Islet of Langerhans (tissue), 1 donor: ENCODE data around the gene XCL1.
A peak's percentile ranks its signal among the peaks of the same experiment; 100 is the strongest.
"Not testable (repeated sequence)": the region's sequence is repeated elsewhere in the genome, so short reads cannot be mapped to it uniquely, and the experiment has no call there.

ENCODE experiments used
- FAIRE-seq: peaks from one replicate; lab custom pipeline; 2011; peaks lifted over from hg19 to GRCh38; lab: Jason Lieb, UNC

XCL1 gene, protein sequence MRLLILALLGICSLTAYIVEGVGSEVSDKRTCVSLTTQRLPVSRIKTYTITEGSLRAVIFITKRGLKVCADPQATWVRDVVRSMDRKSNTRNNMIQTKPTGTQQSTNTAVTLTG

GRCh38 chr1:168576245-168576688 lies at the start of gene XCL1:
TSS of gene XCL1 (plus strand) at chr1:168576605. CDS start at chr1:168576638, 33 bp downstream.
- not testable (repeated sequence) for FAIRE-seq

DNA sequence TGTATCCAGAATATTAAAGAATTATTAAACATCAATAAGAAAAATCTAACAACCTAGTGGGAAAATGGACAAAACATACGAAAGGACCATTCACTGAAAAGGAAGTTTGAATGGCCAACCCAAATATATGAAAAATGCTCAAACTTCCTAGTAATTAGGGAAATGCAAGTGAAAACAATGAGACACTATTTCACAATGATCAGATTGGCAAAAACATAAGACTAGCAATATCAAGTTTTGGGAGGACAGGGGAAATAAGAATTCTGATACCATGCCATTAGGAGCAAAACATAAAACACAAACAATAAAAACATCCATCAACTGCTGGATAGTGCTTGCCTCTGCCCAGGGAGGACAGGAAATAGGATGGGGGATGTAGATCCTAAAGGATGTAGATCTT lies 46.9 kb upstream of the XCL1 start:
- FAIRE-seq, result no peak

GRCh38 chr1:168531615-168532345 lies 44.6 kb upstream of the XCL1 start:
- FAIRE-seq, result no peak

DNA sequence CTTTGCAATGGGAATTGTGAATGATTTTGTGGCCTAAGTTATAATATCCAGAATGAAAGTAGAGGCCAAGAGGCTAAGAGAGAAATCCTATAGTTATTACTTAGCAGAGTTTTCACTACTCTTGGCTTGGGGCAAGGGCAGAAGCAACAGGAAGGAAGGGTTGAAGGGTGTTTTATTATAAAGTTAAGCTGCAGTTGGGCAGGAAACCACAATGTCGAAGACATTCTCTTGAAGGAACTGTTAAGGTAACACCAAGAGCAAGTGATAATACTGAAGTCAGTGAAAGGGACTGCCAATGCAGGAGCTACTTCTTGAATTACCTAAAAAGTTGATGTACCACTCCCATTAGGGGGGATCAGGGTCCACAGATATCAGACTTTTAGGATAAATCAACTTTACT lies 40.9 kb upstream of the XCL1 start:
- no peak for FAIRE-seq

DNA sequence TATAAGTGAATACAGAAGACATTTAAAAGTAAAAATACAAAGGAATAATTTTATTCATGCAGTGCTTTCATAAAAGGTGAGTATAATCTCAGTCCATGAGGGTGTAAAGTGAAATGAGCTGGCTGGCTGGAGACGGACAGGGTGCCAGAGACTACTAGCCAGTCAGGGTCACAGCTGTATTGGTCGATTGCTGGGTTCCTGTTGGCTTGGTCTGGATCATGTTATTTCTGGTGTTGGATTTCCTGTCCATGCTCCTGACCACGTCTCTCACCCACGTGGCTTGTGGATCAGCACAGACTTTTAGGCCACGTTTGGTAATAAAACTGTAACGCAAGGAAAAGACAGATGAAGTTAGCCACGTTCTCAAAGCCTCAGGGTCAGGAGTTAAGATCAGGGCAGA lies 35.6 kb upstream of the XCL1 start:
- FAIRE-seq, result not testable (repeated sequence)

GRCh38 chr1:168542978-168543377 lies 33.4 kb upstream of the XCL1 start:
- FAIRE-seq, result not testable (repeated sequence)

- FAIRE-seq, result not testable (repeated sequence)
These were observed 32.4 kb upstream of the XCL1 start, which contains the start of gene XCL2 for GRCh38 chr1:168543840-168544498. TSS of gene XCL2 (minus strand) at chr1:168543997. CDS start at chr1:168543964, 33 bp downstream.

DNA sequence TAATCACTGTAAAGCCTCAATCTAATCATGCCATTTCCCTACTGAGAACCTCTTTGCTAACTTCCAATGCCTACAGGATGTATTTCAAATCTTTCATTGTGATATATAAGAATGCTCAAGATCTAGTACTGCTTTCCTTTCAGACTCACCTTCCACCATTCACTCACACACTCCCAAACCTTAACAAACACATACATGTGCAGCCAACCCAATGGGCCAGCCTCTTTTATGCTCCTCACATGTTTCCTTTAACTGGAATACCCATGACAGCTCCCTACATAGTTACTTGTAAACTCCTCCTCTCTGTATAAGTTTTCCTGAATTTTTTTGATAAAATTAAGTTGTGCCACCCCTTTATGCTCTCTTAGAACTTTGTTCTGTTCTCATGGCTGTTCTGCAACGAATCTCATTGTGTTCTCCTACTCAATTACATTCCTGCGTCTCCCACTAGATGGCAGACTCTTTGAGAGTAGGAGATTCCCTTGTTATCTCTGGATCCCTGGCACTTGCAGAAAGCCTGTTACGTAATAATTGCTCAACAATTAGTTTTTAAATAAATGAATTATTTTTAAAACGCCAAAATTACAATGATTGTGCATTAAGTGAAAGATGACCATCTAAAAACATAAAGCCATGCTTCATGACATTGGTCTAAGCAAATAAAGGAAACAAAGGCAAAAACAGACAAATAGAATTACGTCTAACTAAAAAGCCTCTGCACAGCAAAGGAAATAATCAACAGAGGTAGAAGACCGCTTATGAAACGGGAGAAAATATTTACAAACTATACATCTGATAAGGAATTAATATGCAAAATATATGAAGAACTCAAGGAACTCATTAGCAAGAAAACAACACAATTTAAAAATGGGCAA lies 30.5 kb upstream of the XCL1 start:
- FAIRE-seq, result peak; percentile 94

GRCh38 chr1:168546553-168546895 lies 29.9 kb upstream of the XCL1 start:
- not testable (repeated sequence) for FAIRE-seq

DNA sequence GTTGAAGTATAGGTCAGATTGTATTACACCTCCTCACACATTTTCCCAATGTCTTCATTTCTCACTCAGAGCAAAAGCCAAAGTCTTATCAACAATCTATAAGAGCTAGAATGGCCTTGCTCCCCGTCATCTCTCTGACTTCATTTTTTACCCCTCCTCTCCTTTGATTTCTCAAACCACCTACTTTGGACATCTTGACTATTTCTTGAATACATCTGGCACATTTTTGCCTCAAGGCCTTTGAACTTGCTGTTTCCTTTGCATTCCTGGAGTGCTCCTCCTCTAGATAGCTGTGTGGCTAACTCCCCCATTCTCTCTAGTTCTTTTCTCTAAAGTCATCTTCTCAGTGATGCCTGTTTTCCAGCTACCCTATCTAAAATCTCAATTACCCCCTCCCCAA lies 25.4 kb upstream of the XCL1 start:
- FAIRE-seq, result no peak

- no peak for FAIRE-seq
These were observed 24.7 kb upstream of the XCL1 start for GRCh38 chr1:168551688-168552087.

- no peak for FAIRE-seq
These were observed 23.4 kb upstream of the XCL1 start for GRCh38 chr1:168552961-168553360.

DNA sequence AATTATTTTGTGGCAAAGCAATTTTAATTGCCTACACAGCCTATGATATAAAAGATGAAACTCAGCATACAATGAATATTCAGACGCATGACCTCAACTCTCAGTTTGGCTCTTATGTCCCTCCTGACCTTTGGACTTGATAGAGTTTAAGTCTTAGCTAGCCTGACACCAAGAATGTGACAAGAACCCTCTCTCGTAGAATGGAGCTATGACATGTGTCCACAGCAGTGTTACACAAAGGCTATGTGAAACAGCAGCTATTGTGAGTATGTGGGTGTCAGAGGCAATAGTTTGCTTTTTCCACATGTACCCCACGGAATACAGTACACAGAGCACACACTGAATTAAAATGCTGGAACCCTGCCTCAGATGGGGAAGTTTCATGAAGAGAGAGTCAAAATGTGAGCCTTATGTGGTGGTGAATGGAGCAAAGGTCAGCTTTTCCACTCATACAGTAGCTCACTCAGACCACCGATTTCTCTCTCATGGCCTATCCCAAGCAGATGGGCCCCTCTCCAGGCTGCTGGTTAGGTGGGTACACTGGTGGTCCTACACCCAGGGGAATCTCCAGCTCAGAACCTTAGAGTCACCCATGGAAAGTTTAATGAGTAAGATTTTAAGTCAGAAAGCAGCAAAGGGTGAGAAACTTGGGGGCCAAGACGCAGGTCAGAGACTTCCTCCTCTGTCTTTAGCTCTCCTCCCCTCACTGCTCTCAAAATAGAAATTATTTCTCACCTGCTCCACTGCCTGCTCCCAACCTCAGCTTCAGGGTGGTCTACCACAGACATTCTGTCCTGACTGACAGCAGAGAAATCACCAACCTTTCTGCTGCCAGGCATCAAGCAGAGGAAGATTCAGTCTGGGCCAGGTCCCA lies 22.5 kb upstream of the XCL1 start:
- no peak for FAIRE-seq

GRCh38 chr1:168554603-168555483 lies 21.6 kb upstream of the XCL1 start:
- no peak for FAIRE-seq

DNA sequence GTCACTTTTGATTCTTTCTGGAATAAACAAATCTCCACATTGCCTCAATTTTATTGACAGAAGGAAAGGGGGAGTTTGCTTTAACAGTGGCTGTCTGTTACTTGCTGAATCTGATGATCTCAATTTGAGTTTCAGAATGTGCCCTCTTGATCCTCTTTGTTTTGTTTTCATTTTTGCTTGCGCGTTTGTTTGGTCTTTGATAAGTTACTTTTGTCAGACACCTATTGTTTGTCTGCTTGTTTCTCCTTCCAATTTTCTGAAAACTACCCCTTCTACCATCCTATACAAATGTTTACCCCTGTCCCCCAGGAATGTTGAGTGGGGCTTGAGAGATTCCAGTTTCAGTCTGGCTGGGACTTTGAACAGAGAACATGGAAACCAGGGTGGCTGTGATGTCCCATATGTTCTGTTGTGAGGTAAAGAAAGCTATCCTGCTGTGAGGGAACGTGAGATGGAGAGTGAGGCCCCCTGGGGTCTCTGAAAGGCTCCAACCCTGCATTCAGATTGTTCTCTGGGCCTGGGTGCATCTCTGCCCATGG lies 20.8 kb upstream of the XCL1 start:
- no peak for FAIRE-seq

DNA sequence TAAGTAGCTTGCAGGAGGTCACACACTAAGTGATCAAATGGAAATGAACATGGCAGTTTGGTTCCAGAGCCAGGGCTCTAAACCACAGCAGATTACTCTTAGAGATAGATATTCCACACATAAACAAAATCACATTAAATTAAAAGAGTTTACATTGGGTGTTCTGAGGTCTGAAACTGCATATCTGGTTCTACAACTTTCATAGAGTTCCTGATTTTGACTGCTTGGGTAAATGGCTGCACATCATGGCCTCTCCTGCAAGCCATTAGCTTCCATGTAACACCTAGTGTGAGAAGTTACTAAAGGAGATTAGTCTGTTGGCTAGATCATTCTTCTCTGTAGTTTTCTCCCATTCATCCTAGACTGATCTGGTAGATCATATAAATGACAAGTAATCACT lies 19.8 kb upstream of the XCL1 start:
- no peak for FAIRE-seq

- FAIRE-seq, result no peak
These were observed 16.0 kb upstream of the XCL1 start for GRCh38 chr1:168560370-168560769.

- no peak for FAIRE-seq
These were observed 14.4 kb upstream of the XCL1 start for GRCh38 chr1:168561989-168562388.

GRCh38 chr1:168565825-168566224 lies 10.6 kb upstream of the XCL1 start:
- no peak for FAIRE-seq

- no peak for FAIRE-seq
These were observed 9.4 kb upstream of the XCL1 start for GRCh38 chr1:168567007-168567406.
